A172 (cell line): Measurements from ENCODE around the gene OGFOD2. TPM values are rescaled to one million over a fixed set of nuclear protein-coding genes. Genes with fewer than 3 reads are reported as not detected.

Experiments
- total RNA-seq: library from RNA; depleted of rRNA; stranded (reverse); fragments of >200 nt; shearing (Covaris generic); gene quantifications from 2 replicates; pipeline ENCODE4 v1.2.3, GENCODE V29; 2014; rRNA removed

Gene OGFOD2
- total RNA-seq, 1 experiment from 2014 or later: 20.9 TPM

Other genes starting within 250 kb of the OGFOD2 start
- gene HCAR1, start 244.4 kb upstream of the OGFOD2 start, total RNA-seq: not detected in 2 replicates
- gene DENR, start 222.4 kb upstream of the OGFOD2 start, total RNA-seq: 73.2 and 80.1 TPM in 2 replicates
- gene CCDC62, start 200.7 kb upstream of the OGFOD2 start, total RNA-seq: 0.16 TPM in 1 of 2 replicates, not detected in the other
- gene HIP1R, start 139.8 kb upstream of the OGFOD2 start, total RNA-seq: 19.1 and 22.4 TPM in 2 replicates
- gene VPS37B, start 79.1 kb upstream of the OGFOD2 start, total RNA-seq: 19.2 and 23.9 TPM in 2 replicates
- 15.0 and 15.8 TPM in 2 replicates for gene ABCB9, start 8.8 kb upstream of the OGFOD2 start, total RNA-seq
- 228 and 284 TPM in 2 replicates for gene ARL6IP4, start 5.4 kb downstream of the OGFOD2 start, total RNA-seq
- gene PITPNM2, start 175.8 kb downstream of the OGFOD2 start, total RNA-seq: 1.8 and 3.6 TPM in 2 replicates